Activated CD4-positive, alpha-beta T cell treated with anti-CD3 and anti-CD28 coated beads, Interleukin-2, Interleukin-4, amounts not matched to agents 100 ng/mL and 50 ng/mL, durations not matched to agents 16 hours and 8 hours (primary cell): ENCODE measurements around the gene ZNF346.
A peak's percentile ranks its signal among the peaks of the same experiment; 100 is the strongest.

Source experiments
- DNase-seq: peaks from one replicate; pipeline ENCODE4 v3.0.0-alpha.2; 2020; ENCODE audit warnings: low spot score

The ZNF346 gene

DNA sequence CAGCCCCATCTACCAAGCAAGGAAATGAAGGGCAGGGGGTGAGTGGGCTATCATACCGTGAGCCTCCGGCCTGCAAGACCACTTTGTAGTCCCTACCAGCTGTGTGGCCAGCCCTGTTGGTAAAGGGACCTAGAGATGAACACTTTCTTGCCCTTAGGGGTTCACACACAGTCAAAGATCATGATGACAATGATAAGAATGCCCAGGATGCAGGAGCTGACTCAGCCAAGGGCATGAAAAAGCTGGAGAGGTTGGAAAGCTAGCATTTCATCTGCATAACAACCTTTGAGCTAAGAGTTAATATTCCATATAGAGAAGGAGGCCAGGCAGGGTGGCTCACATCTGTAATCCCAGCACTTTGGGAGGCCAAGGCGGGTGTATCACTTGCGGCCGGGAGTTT, 45.0 kb downstream of the ZNF346 start:
- no peak for DNase-seq

DNA sequence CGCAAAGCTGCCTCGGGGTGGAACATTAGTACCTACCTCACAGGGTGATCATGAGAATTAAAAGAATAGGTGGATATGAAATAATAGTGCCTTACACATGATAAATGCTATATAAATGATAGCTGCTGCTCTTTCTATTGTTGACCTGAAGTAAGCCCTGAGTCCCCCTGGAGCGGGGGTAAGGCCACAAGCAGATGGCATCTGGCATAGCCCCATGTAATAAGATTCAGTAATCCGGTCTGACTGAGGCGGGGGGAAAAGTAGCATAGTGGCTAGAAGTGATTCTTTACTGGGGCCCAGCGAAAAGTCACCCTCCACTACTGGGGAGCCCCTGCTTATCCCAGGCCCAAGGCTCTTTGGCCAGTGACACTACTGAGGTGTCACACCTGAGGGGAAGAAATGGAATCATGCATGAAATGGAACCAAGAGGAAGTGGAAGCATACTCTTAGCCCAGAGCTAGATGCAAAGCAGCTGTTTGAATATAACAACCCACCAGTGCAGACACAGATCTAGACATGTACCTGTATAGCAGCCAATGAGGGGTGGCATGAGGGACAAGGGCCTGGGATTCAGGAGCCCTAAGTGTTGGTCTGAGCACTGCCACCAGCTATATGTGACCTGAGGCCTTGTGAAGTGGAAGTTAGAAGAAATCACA, 48.2 kb downstream of the ZNF346 start:
- no peak for DNase-seq

DNA sequence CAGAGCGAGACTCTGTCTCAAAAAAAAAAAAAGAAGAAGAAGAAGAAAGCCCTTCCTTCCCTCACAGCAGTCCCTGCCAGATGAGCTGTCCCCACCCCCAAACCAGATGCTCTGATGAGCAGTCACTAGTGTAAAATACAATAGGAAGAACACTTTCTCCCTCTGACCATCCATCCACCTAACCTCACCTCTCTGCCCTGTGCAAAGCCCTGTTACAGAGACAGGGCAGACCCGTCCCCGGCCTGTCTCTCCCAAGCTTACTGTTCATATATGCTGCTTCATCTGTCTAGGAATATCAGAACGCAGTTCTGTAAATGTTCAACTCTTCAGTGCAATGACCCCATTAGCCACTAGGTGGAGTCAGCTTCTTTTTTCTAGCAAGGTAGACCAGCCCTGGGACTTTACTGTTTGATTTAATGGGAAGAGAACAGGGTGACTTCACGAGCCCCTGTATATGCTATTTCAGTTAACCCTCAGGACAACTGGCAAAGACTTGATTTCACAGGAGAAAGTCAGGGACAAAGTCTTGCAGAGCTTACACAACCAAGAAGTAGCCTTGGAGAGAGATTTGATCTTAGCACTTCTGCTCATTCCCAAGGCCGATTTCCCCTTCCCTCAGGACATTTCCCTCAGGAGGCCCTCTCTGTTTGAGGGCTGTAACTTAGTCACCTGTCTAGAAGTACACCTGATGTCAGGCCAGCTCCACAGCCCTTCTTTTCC, 49.3 kb downstream of the ZNF346 start:
- peak; percentile 80 for DNase-seq

DNA sequence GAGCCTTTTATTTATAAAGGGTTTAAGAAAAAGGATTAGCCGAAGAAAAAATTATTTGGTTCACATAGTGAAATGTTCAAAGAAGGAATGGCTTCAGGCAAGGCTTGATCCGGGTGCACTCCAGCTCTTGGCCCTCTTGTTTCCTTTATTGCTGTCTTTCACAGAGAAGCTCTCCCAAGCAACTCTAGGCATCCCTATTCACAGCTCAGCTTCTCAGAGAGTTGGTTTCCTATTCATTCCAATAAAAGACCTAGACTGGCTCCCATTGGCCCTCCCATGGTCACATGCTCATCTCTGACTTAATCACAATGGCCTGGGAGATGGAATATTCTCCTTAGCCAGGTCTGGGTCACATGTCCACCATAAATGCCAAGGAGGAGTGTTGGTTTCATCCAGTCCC, 54.8 kb downstream of the ZNF346 start:
- no peak for DNase-seq

DNA sequence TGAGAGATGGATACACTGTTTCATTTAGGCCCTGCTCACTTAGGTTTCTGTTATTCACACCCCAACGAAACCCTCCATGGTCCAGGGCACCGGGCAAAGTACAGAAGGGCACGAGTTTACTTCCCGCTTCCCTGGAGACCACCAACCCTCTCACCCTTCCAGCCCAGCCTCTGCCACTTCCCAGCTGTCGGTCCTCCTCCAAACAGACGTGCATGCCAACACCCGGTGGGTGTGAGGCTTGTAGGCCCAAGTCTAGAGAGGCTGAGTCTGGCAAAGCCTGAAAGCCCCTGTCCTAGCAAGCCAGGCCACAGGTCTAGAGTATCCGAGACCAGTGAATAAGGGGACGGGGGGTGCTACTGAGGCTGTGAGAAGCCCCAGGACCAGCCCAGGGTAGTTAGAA, 57.1 kb downstream of the ZNF346 start:
- DNase-seq, result no peak

DNA sequence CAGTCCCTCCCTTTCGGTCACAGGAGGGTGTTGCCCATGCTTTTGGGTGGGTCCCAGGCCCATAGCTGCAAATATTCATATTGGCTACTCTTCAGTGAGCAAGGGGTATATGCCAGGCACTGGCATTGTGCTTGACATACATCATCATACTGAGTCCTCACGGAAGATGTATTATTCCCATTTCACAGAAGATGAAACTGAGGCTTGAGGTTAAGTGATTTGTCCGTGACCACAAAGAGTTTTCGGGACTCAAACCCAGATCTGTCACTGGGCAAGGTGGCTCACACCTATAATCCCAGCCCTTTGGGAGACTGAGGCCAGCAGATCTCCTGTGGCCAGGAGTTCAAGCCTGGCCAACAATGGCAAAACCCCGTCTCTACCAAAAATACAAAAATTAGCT, 57.8 kb downstream of the ZNF346 start:
- DNase-seq, result no peak

DNA sequence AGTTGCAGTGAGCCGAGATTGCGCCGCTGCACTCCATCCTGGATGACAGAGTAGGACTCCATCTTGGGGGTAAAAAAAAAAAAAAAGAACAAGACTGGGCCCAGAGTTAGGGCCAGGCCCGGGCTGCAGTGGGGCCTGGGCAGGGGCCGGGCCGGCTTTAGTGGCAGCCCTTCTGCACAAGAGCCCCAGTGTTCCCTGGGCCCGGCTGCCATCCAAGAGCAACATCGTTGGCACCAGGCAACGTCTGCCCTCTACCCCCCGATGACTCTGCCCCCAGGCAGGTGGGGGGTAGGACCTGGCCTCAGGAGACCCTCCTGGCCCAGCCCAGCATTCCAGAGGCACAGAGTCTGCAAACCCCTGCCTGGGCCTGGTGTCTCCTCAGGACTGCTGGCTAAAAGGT, 59.4 kb downstream of the ZNF346 start:
- no peak for DNase-seq

DNA sequence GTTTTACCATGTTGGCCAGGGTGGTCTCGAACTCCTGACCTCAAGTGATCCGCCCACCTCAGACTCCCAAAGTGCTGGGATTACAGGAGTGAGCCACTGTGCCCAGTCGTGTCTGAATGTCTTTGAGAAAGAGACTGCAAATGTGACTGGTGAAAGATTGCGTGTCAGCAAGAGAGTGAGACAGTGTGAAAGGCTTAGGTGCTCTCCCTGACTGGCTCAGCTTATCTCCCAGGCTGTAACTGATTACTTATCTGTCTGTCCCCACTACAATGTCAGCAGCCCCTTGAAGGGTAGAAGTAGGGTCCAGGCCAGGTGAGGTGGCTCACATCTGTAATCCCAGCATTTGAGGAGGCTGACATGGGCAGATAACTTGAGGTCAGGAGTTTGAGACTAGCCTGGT, 60.9 kb downstream of the ZNF346 start:
- no peak for DNase-seq

DNA sequence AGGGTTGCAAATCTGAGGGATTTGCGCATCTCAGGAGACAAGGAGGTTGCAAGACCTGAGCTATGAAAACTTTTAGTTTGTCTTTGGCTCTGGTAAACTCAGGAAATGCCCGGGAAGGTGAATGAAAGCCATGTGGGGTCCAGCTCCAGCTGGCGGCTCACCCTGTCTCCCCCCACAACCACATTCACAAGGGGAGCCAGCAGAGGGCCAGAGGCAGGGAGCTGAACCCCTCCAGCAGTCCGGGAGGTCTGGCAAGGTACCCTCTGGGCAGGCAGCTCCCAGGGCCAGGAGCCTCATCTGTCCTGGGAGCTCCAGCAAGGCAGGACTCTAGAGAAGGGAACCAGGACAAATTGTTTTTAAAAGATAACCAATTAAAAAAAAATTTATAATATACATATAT, 61.7 kb downstream of the ZNF346 start:
- no peak for DNase-seq

DNA sequence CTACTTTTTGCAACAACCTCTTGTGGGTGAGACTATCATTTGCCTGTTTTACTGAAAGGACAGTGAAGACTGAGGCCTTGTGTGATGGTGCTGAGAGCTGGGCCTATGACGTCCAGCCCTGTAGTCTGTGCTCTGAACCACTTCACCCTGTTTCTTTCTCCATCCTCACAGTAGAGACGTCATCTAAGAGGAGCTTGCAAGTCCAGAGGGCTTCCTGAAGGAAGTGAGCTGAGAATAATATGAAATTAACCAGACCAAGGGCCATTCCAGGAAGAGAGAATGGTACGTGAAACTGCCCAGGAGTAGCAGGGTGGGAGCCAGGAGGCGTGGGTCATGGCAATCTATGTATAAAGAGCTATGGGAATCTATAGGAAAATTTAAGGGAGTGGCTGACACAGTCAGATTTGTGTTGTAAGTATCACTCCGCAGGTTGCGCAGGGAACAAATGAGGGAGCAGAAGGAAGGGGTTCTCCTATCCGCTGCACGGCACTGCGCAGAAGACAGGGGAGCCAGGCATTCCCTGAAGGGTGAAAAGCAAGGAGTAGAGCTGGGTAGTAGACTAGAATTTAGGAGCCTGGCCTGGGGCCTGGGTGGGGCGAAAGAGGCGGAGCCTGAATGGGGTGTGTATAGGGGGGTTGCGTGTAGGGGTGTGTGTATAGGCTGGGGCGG, 63.6 kb downstream of the ZNF346 start:
- no peak for DNase-seq

DNA sequence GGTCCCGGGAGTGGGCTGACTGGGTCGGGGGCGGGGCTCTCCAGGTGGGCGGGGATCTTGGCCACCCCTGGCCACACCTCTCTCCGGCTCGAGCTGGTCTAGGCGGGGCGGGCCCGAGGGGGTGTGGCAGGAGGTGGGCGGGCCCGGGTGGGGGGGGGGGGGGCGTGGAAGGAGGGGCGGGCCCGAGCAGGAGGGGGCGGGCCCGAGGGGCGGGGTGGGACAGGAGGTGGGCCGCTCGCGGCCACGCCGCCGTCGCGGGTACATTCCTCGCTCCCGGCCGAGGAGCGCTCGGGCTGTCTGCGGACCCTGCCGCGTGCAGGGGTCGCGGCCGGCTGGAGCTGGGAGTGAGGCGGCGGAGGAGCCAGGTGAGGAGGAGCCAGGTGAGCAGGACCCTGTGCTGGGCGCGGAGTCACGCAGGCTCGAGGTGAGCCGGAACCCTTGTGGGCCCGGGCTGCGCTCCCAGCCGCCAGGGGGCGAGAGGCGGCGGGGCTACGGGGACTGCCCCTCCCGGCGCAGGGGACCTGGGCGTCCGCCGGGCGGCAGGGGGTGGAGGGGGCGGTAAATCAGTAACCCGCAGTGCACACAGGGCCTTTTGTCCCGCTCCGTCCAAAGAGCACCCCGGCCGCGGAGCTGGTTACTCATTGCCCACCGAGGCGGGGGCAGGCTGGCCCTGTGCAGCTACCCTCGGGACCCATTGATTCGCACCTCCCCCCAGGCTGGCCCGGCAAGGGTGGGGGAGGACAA, 64.3 kb downstream of the ZNF346 start, which contains the start of gene FGFR4:
TSS of gene FGFR4 (plus strand) at position 262 of the 744 bp plus-strand sequence. CDS start 2,688 bp downstream, outside the sequence.
- peak; percentile 53 for DNase-seq

DNA sequence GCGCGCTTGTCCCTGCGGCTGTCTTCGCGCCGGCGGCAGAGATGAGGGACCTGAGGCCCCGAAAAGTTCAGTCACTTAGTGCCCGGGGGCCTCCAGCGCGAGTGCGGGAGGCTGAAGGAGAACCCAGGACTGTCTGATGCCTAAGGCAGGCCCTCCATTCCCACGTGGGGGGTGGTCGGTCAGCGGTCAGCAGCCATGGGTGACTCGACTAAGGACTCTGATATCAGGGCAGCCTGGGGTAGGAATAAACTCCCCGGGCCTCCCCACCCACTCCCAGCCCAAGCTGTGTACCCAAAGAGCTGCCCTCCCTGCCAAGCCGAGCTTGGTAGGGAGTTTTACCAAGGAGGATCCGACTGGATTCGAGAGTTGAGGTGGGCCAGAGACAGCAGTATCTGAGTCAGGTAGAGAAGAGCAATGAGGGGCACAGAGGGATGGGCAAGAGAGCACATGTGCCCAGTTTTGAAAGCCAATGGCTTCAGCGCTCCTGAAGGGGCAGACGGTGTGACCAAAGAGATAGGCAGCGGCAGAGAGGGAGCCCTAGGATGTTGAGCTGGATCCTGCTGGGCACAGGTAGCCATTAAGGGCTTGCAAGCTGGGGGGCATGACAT, 65.0 kb downstream of the ZNF346 start:
- DNase-seq, result no peak

DNA sequence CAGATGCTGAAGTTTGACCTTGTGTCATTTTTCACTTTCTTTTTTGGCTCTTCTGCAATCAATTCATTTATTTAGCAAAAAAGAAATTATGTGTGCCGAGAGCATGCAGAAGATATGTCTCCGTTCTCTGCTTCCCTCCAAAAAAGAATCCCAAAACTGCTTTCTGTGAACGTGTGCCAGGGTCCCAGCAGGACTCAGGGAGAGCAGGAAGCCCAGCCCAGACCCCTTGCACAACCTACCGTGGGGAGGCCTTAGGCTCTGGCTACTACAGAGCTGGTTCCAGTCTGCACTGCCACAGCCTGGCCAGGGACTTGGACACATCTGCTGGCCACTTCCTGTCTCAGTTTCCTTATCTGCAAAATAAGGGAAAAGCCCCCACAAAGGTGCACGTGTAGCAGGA, 66.6 kb downstream of the ZNF346 start:
- DNase-seq, result no peak

DNA sequence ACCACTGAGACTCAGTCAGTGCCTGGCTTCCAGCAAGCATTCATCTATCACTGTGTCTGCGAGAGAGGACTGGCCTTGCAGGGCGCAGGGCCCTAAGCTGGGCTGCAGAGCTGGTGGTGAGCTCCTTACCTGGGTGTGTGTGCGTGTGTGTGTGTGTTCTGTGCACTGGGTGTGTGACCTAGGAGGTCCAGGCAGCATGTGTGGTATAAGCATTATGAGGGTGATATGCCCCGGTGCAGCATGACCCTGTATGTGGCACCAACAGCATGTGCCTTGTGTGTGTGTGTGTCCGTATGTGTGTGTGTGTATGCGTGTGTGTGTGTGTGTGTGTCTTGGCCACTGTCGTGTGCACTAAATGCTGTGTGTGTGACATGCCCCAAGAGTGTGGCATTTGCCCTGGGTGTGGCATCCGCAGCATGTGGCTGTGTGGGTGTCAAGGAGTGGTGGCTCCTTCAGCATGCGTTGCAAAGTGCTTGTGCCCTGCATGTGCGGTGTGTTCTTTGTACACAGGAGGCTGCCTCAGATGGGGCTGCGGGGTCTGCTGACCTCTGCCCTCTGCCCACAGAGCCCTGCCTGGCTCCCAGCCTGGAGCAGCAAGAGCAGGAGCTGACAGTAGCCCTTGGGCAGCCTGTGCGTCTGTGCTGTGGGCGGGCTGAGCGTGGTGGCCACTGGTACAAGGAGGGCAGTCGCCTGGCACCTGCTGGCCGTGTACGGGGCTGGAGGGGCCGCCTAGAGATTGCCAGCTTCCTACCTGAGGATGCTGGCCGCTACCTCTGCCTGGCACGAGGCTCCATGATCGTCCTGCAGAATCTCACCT, 67.5 kb downstream of the ZNF346 start:
- no peak for DNase-seq

DNA sequence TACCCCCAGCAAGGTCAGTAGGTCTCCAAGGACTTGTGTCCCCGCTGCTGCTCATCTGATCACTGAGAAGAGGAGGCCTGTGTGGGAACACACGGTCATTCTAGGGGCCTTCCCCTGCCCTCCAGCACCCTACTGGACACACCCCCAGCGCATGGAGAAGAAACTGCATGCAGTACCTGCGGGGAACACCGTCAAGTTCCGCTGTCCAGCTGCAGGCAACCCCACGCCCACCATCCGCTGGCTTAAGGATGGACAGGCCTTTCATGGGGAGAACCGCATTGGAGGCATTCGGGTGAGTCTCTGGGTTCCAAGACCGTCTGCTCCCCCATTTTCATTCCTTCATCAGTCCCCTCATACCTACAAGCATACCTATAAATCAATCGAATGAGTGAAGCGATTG, 68.3 kb downstream of the ZNF346 start:
- no peak for DNase-seq

DNA sequence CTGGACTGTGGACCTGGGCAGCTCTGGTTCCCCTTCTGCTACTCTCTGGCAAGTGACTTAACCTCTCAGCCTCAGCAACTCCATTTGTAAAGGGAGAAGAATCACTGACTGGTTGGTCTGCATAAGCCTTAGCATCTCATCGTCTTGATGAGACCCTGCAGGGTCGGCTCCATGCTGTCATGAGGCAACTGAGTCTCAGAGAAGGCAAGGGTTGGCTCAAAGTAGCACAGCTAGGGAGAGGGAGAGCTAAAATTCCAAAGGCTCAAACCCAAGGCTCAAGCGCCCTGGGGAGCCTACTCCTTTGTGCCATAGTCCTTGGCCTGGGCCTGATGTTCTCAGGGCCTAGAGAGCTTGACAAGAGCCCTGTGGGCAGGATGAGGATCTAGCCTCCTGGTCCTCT, 68.7 kb downstream of the ZNF346 start:
- DNase-seq, result no peak

DNA sequence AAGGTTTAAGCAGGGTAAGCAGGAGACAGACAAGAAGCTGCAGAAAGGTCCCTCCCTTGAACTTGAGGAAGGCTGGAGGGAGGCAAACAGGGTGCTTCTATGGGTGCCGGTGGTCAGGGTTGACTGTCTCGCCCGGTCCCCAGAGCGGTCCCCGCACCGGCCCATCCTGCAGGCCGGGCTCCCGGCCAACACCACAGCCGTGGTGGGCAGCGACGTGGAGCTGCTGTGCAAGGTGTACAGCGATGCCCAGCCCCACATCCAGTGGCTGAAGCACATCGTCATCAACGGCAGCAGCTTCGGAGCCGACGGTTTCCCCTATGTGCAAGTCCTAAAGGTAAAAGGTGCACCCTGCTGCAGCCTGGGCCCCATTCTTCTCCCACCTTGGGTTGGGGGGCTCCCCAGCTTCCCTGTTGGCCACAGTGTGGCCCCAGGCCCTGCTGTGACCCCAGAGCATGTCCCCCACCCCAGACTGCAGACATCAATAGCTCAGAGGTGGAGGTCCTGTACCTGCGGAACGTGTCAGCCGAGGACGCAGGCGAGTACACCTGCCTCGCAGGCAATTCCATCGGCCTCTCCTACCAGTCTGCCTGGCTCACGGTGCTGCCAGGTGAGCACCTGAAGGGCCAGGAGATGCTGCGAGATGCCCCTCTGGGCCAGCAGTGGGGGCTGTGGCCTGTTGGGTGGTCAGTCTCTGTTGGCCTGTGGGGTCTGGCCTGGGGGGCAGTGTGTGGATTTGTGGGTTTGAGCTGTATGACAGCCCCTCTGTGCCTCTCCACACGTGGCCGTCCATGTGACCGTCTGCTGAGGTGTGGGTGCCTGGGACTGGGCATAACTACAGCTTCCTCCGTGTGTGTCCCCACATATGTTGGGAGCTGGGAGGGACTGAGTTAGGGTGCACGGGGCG, 69.9 kb downstream of the ZNF346 start:
- DNase-seq, result no peak

DNA sequence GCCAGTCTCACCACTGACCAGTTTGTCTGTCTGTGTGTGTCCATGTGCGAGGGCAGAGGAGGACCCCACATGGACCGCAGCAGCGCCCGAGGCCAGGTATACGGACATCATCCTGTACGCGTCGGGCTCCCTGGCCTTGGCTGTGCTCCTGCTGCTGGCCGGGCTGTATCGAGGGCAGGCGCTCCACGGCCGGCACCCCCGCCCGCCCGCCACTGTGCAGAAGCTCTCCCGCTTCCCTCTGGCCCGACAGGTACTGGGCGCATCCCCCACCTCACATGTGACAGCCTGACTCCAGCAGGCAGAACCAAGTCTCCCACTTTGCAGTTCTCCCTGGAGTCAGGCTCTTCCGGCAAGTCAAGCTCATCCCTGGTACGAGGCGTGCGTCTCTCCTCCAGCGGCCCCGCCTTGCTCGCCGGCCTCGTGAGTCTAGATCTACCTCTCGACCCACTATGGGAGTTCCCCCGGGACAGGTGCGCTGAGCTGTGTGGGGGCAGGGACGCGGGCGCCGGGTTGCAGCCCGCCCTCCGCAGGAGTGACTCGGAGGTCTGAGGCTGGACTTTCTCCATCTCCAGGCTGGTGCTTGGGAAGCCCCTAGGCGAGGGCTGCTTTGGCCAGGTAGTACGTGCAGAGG, 70.7 kb downstream of the ZNF346 start:
- no peak for DNase-seq

DNA sequence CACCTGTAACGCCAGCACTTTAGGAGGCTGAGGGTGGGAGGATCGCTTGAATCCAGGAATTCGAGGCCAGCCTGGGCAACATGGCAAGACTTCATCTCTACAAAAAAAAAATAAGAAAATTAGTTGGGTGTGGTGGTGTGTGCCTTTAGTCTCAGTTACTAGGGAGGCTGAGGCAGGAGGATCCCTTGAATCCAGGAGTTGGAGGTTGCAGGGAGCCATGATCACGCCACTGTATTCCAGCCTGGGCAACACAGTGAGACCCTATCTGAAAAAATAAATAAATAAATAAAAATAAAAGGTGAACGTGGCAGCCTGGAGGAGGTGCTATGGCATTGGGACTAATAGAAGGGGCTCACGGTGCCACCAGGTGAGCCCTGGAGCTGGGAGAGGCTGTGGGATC, 71.3 kb downstream of the ZNF346 start:
- DNase-seq, result no peak
